GM12873 (cell line): Measurements from ENCODE around the gene INTS15.

ENCODE experiments used
- TF ChIP-seq, protein P1 (sequence below): IDR thresholded peaks from 2 replicates; pipeline ENCODE4 v1.5.1; 2012; ENCODE audit warnings: low read depth, mild to moderate bottlenecking, moderate library complexity, low read length, control low read depth; ENCODE audit not compliant: insufficient read depth; ENCODE audit errors: missing control alignments

INTS15 gene

DNA sequence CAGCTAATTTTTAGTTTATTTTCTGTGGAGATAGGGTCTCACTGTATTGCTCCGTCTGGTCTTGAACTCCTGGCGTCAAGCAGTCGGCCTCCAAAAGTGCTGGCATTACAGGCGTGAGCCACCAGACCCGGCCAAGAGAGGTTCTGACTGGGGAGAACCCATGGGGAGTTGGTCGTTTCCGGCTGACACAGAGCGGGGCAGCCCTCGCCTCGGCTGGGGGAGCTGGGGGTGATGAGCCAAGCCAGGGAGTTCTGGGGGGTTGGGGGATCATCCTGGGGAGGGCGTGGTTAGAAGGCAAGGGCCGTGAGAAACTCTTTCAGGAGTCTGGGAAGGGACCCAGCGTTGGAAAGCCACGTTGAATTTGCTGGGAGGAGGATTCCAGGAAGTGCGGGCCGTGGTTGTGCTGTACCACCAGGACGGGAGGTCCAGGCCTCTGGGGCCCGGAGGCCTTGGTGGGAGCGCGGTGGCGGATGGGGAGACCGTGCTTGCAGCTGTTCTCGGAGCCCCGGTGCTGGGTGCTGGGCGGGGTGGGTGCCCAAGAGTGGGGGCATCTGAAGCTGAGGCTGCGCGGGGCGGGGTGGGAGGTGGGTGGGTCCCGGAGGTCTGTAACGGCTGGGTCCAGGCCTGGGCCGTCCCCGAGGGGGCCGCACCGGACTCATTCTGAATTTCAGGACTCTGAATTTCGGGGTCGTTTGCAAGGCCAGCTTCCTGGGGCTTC, 17.2 kb downstream of the INTS15 start:
- TF ChIP-seq, protein P1, sequence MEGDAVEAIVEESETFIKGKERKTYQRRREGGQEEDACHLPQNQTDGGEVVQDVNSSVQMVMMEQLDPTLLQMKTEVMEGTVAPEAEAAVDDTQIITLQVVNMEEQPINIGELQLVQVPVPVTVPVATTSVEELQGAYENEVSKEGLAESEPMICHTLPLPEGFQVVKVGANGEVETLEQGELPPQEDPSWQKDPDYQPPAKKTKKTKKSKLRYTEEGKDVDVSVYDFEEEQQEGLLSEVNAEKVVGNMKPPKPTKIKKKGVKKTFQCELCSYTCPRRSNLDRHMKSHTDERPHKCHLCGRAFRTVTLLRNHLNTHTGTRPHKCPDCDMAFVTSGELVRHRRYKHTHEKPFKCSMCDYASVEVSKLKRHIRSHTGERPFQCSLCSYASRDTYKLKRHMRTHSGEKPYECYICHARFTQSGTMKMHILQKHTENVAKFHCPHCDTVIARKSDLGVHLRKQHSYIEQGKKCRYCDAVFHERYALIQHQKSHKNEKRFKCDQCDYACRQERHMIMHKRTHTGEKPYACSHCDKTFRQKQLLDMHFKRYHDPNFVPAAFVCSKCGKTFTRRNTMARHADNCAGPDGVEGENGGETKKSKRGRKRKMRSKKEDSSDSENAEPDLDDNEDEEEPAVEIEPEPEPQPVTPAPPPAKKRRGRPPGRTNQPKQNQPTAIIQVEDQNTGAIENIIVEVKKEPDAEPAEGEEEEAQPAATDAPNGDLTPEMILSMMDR, result no peak

DNA sequence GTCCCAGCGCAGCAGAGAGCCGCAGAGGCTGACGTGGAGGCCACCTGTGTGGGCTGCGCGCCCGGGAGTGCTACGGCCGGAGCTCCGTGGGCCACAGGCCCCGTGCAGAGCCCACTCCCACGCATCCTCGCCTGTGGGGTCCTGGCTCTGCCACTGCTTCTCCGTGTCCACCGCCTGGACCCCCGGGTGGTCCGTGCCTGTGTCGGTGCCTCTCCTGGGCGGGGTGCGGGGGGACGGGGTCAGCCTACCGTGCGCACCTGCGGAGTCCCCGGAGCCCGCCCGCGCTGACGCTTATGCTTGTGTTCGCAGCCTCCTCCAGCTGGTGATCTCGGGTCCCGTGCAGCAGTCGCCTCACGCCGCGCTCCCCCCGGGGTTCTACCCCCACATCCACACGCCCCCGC, 17.8 kb downstream of the INTS15 start:
- TF ChIP-seq, protein P1, result no peak

DNA sequence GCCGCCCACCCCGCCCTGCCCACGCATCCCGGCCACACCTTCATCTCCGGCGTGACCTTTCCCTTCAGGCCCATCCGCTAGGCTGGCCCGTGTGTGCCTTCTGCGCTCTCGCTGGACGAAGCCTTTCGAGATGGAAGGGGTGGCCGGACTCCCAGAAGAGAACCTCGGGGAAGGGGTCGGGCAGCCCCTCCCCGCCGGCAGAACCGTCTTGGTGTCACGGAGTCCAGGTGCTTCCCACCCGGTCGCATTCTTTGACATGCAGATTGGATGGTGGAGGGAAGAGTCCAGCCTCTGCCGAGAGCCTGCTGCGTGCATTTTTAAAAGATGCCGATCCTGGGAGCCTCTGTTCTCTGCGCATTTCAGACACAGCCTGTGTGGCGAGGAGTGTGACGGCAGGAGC, 18.3 kb downstream of the INTS15 start:
- TF ChIP-seq, protein P1, result no peak

DNA sequence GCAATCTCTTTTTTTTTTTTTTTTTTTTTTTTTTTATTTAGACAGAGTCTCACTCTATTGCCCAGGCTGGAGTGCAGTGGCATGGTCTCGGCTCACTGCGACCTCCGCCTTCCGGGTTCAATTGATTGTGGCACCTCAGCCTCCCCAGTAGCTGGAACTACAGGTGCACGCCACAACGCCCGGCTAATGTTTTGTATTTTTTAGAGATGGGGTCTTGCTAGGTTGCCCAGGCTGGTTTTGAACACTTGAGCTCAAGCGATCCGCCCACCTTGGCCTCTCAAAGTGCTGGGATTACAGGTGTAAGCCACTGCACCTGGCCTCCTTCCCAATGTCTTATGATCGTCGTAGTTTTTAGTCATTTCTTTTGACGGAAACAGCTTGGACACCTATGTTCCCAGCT, 19.0 kb downstream of the INTS15 start:
- TF ChIP-seq, protein P1, result no peak

DNA sequence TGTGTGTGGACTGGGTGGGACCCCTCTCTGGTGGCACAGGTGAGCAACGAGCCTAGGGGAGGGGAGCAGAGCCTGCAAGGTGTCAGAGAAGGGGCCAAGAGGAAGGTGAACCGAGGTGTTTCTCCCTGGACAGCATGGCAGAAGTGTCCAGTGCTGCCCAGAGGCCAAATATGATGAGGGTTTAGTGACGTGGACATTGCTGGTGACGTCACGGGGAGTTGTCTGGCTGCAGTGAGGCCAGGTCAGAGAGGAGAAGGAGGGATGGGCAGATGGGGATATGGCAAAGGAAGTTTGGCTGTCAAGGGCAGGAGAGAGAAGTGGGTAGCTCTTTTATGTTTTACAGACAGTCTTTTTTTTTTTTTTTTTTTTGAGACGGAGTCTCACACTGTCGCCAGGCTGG, 23.0 kb downstream of the INTS15 start:
- TF ChIP-seq, protein P1, result no peak

DNA sequence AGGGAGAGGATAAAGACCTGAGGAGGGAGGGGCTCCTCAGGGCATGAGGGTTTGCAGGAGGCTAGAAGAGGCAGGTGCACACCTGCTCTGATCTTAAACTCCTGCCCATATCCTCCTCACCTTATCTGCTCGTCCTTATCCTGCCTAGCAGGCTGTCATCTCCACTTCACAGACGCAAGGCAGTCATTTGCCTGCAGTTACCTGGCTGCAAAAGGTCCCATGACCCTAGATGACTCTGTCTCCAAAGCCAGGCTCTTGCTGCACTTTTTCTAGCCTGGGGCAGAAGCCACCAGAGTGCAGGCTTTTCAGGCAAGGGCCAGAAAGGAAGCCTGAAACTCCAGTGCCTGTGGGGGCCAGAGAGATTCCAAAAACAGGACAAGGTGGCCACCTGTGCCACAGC, 23.9 kb downstream of the INTS15 start:
- TF ChIP-seq, protein P1, result no peak

DNA sequence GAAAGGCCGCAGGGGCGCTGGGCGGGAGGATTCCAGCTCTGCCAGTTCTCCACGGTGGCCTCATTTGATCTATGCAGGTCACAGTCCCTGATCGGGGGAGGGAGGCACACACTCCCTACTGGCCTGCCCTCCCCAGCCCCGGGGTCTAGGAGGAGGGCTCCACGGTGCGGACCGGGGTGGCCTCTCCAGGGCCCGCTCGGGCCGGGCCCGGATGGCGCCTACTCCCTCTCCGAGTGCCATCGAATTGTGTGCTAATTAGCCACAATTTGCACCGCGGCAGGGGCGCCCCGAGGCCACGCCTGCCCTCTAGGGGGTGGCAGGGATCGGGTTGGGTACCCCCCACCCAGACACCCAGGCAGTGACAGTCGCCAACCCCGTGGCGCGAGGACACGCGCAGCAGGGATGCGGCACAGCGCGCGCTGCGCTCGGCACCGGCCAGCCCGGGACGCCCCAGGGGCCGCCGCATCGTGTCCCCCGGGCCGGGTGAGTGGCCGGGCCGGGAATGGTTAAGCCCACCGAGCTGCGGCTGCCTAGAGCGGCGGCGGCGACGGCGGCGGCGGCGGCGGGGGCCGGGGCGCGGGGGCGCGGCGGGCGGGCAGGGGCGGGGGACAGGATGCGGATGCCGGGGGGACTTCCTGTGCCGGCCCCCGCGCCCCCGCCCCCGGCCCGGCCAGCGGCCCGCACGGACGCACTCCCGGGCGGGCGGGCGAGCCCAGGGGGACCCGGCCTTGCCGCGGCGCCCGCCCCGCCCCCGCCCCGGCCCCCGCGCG, 25.3 kb downstream of the INTS15 start, which contains the start of gene ZNF853:
Gene ZNF853, plus strand, starts transcription at position 658 of the 770 bp plus-strand sequence. CDS start 565 bp downstream, outside the sequence.
- TF ChIP-seq, protein P1, result no peak
